GM19240 (cell line): ENCODE data around the gene SORCS3.

Experiments
- DNase-seq: peaks from one replicate; pipeline ENCODE4 v3.0.0; 2011; ENCODE audit warnings: low spot score; ENCODE audit not compliant: insufficient read length

Gene SORCS3

GRCh38 chr10:105170521-105170920, 529.4 kb downstream of the SORCS3 start:
- no peak for DNase-seq

- DNase-seq: no peak
These were observed 530.9 kb downstream of the SORCS3 start for GRCh38 chr10:105171945-105172344.

GRCh38 chr10:105181626-105182025, 540.5 kb downstream of the SORCS3 start:
- DNase-seq: no peak

GRCh38 chr10:105183536-105183935, 542.4 kb downstream of the SORCS3 start:
- no peak for DNase-seq

GRCh38 chr10:105185161-105185560, 544.1 kb downstream of the SORCS3 start:
- no peak for DNase-seq

- DNase-seq: no peak
These were observed 546.2 kb downstream of the SORCS3 start for GRCh38 chr10:105187243-105187642.

GRCh38 chr10:105188737-105189462, 547.8 kb downstream of the SORCS3 start:
- no peak for DNase-seq

- DNase-seq: no peak
These were observed 548.3 kb downstream of the SORCS3 start for GRCh38 chr10:105189463-105189800.

- DNase-seq: no peak
These were observed 551.1 kb downstream of the SORCS3 start for GRCh38 chr10:105192146-105192545.

- DNase-seq: no peak
These were observed 551.8 kb downstream of the SORCS3 start for GRCh38 chr10:105192861-105193260.

- no peak for DNase-seq
These were observed 554.7 kb downstream of the SORCS3 start for GRCh38 chr10:105195831-105196230.

- DNase-seq: no peak
These were observed 556.7 kb downstream of the SORCS3 start for GRCh38 chr10:105197598-105198364.

- DNase-seq: no peak
These were observed 565.5 kb downstream of the SORCS3 start for GRCh38 chr10:105206616-105207015.

- DNase-seq: no peak
These were observed 566.4 kb downstream of the SORCS3 start for GRCh38 chr10:105207476-105207995.

- no peak for DNase-seq
These were observed 569.5 kb downstream of the SORCS3 start for GRCh38 chr10:105210546-105210945.

GRCh38 chr10:105237685-105238084, 596.6 kb downstream of the SORCS3 start:
- DNase-seq: no peak

GRCh38 chr10:105239311-105240219, 598.5 kb downstream of the SORCS3 start:
- DNase-seq: no peak

GRCh38 chr10:105241254-105241653, 600.2 kb downstream of the SORCS3 start:
- no peak for DNase-seq

- DNase-seq: no peak
These were observed 602.3 kb downstream of the SORCS3 start for GRCh38 chr10:105243381-105243780.

GRCh38 chr10:105243825-105244224, 602.7 kb downstream of the SORCS3 start:
- no peak for DNase-seq

GRCh38 chr10:105247831-105248499, 606.9 kb downstream of the SORCS3 start:
- DNase-seq: no peak
